Calu3 (cell line): ENCODE measurements around the gene FAM89B. TPM values are rescaled to one million over a fixed set of nuclear protein-coding genes. Genes with fewer than 3 reads are reported as not detected.

Experiments used
- BruUV-seq: library from RNA; stranded (reverse); fragments of 400-500 nt; replicated peaks from 2 replicates; lab custom pipeline; 2021; lab: Mats Ljungman, UMichigan
- CTCF ChIA-PET: fragments of 300-600 bp; sonication (Branson Sonifier 250); formaldehyde crosslinking; loops from one replicate; lab custom pipeline; 2022; ENCODE audit warnings: antibody characterized with exemption; lab: Charles Lee
- DNase-seq: peaks from one replicate; pipeline ENCODE4 v3.0.0; 2022
- H3K27ac Mint-ChIP-seq: one replicate; pipeline ENCODE4 v1.8.0; 2022; ENCODE audit warnings: mixed read lengths; ENCODE audit not compliant: unreplicated experiment
- H3K27me3 Mint-ChIP-seq: one replicate; pipeline ENCODE4 v1.8.0; 2022; ENCODE audit warnings: mixed read lengths; ENCODE audit not compliant: unreplicated experiment
- H3K36me3 Mint-ChIP-seq: one replicate; pipeline ENCODE4 v1.8.0; 2022; ENCODE audit warnings: mild to moderate bottlenecking, moderate library complexity, mixed read lengths; ENCODE audit not compliant: insufficient read depth, unreplicated experiment
- H3K4me1 Mint-ChIP-seq: one replicate; pipeline ENCODE4 v1.8.0; 2022; ENCODE audit warnings: mild to moderate bottlenecking, low read depth, mixed read lengths; ENCODE audit not compliant: unreplicated experiment
- H3K4me3 Mint-ChIP-seq: one replicate; pipeline ENCODE4 v1.8.0; 2022; ENCODE audit warnings: mild to moderate bottlenecking, low read depth, moderate library complexity, mixed read lengths; ENCODE audit not compliant: unreplicated experiment
- H3K9me3 Mint-ChIP-seq: one replicate; pipeline ENCODE4 v1.8.0; 2022; ENCODE audit warnings: low read depth, mixed read lengths; ENCODE audit not compliant: unreplicated experiment
- intact Hi-C: fragments of 100-400 bp; cut with micrococcal nuclease; formaldehyde crosslinking; loops from one replicate; pipeline ENCODE4 v1.10.0; 2022; ENCODE audit not compliant: unreplicated experiment
- total RNA-seq: library from RNA; stranded (reverse); gene quantifications from 2 replicates; pipeline ENCODE4 v1.2.3, GENCODE V29; 2022
- TF ChIP-seq, protein P1 (sequence below): fragments of 200-600 bp; IDR thresholded peaks from one replicate; pipeline ENCODE4 v1.8.0; 2022; ENCODE audit warnings: antibody characterized with exemption; ENCODE audit not compliant: unreplicated experiment

The FAM89B gene
- total RNA-seq, 1 experiment from 2014 or later = 29.8 TPM

DNA sequence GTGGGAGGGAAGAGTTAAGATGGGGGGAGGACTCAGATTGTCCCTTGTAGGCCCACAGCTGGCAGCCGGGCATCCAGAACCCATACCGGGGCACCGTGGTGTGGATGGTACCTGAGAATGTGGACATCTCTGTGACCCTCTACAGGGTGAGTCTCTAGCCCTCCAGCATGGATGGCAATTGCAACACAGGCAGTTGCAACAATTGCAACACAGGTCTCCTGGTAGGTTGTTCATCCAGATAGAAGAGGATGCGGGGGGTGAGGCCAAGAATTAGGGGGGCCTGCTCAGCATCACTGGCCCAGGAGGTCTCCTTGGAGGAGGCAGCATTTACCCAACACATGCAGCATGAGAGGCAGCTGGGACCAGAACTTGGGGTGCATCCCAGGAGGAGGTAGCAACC is 7.0 kb downstream of the FAM89B start:
- TF ChIP-seq, protein P1, sequence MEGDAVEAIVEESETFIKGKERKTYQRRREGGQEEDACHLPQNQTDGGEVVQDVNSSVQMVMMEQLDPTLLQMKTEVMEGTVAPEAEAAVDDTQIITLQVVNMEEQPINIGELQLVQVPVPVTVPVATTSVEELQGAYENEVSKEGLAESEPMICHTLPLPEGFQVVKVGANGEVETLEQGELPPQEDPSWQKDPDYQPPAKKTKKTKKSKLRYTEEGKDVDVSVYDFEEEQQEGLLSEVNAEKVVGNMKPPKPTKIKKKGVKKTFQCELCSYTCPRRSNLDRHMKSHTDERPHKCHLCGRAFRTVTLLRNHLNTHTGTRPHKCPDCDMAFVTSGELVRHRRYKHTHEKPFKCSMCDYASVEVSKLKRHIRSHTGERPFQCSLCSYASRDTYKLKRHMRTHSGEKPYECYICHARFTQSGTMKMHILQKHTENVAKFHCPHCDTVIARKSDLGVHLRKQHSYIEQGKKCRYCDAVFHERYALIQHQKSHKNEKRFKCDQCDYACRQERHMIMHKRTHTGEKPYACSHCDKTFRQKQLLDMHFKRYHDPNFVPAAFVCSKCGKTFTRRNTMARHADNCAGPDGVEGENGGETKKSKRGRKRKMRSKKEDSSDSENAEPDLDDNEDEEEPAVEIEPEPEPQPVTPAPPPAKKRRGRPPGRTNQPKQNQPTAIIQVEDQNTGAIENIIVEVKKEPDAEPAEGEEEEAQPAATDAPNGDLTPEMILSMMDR = no peak
- Mint-ChIP-seq H3K36me3 (peaks cover 78% of the 10 kb centered on the region), H3K9me3 (no peaks in the 10 kb centered on the region), H3K27me3 (no peaks in the 10 kb centered on the region), H3K4me3 (no peak overlapping the region), H3K4me1 (peaks cover 14% of the 10 kb centered on the region), H3K27ac (no peak overlapping the region)
- intact Hi-C loops = no loop called here
- no peak for DNase-seq
- BruUV-seq = no TSS peak
- CTCF ChIA-PET = no interaction called here

DNA sequence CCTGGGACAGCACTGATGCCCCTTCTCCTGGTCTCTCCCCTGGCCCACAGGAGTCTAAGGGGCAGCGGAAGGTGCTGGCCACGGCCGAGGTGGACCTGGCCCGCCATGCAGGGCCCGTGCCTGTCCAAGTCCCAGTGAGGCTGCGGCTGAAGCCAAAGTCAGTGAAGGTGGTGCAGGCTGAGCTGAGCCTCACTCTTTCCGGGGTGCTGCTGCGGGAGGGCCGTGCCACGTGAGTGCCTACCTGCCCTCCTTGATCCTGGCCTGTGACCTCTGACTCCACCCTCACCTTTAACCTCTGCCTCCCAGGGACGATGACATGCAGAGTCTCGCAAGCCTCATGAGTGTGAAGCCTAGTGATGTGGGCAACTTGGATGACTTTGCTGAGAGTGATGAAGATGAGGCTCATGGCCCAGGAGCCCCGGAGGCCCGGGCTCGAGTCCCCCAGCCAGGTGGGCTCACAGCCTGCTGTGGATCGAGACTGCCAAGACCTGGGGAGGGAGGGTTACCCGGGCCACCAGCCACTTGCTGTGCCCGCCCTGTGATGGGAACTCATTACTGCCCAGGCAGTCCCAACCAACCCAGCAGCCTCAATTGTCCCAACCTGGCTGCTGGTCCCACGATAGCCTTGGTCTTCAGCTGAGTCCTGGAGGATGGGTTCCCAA is 7.8 kb downstream of the FAM89B start:
- TF ChIP-seq, protein P1 = no peak
- CTCF ChIA-PET = interaction anchor here (0.6 kb wide), 1 partner anchor 482 kb away, joined by 3 read pairs; no protein-coding TSS in a partner anchor
- no peaks in the 10 kb centered on the region for H3K9me3 Mint-ChIP-seq
- no peaks in the 10 kb centered on the region for H3K27me3 Mint-ChIP-seq
- peaks cover 74% of the 10 kb centered on the region for H3K36me3 Mint-ChIP-seq
- peaks cover 14% of the 10 kb centered on the region for H3K4me1 Mint-ChIP-seq
- intact Hi-C loops = no loop called here
- H3K4me3 Mint-ChIP-seq = no peak overlapping the region
- no peak for DNase-seq
- peak overlapping the region; percentile 12 for H3K27ac Mint-ChIP-seq
- no TSS peak for BruUV-seq

- Mint-ChIP-seq H3K4me3 (no peak overlapping the region), H3K27me3 (no peaks in the 10 kb centered on the region), H3K27ac (peak overlapping the region; percentile 12), H3K36me3 (peaks cover 68% of the 10 kb centered on the region), H3K9me3 (no peaks in the 10 kb centered on the region), H3K4me1 (peaks cover 14% of the 10 kb centered on the region)
- TF ChIP-seq, protein P1 = no peak
- no peak for DNase-seq
- no TSS peak for BruUV-seq
- CTCF ChIA-PET = interaction anchor here (0.6 kb wide), 1 partner anchor 482 kb away, joined by 3 read pairs; no protein-coding TSS in a partner anchor
- intact Hi-C loops = no loop called here
Observed at GRCh38 chr11:65580756-65581155, 8.4 kb downstream of the FAM89B start.

DNA sequence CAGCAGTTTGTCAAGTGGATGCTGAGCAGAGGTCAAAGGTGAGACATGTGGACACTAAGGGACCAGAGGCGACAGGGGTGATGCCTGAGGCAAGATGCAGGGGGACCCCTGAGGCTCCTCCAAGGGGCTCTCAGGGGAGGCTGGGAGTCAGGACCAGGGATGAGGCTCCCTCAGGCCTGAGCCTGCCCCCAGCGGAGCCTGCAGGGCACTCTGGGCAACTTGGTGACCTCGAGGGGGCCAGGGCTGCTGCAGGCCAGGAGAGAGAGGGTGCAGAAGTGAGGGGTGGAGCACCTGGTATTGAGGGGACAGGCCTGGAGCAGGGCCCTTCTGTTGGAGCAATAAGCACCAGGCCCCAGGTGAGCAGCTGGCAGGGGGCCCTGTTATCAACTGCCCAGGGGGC is 9.6 kb downstream of the FAM89B start:
- TF ChIP-seq, protein P1 = no peak
- Mint-ChIP-seq H3K27me3 (no peaks in the 10 kb centered on the region), H3K4me3 (no peak overlapping the region), H3K4me1 (peaks cover 14% of the 10 kb centered on the region), H3K27ac (no peak overlapping the region), H3K9me3 (no peaks in the 10 kb centered on the region), H3K36me3 (peaks cover 57% of the 10 kb centered on the region)
- CTCF ChIA-PET = no interaction called here
- BruUV-seq = no TSS peak
- intact Hi-C loops = no loop called here
- no peak for DNase-seq
